Activated naive CD4-positive, alpha-beta T cell treated with anti-CD3 and anti-CD28 coated beads, Interleukin-2, amount 50 U/mL, for 16 hours (primary cell): ENCODE data around the gene SLC22A2.

Experiments
- DNase-seq: peaks from one replicate; pipeline ENCODE4 v3.0.0-alpha.2; 2020

The SLC22A2 gene

DNA sequence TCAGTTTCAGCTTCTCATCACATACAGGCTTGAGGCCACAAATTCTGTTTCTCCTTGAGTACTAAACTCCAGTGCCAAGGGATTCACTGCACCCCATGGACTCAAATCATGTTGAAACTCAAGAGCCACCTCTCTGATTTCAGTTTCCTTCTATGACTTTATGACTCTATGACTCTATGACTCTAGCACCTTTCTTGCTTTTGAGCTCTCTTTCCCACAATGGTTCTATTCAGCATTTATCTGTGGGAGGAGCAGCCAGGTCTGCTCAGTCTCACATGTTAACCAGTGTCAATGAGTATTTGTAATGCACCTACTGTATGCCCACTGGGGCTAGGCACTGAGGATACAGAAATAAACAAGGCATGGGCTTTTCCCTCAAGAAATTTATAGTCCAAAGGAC, 14.6 kb upstream of the SLC22A2 start:
- DNase-seq: no peak

DNA sequence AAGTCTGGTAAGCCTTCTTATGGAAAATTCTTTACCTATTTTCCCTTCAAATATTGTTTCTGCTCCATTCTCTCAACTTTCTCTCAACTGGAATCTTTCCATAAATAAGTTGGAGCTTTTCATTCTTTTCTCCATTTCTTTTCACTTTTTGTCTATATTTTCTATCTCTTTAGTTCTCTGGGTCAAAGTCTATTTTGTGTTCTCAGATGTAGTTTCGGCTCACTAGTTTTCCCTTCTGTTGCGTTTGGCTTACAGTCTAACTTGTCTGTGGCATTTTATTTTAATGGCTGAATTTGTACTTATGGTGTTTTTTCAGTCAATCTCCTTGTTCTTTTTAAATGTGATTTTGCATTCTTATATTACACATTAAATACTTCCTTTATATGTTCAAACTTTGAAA, 14.1 kb upstream of the SLC22A2 start:
- DNase-seq: no peak

DNA sequence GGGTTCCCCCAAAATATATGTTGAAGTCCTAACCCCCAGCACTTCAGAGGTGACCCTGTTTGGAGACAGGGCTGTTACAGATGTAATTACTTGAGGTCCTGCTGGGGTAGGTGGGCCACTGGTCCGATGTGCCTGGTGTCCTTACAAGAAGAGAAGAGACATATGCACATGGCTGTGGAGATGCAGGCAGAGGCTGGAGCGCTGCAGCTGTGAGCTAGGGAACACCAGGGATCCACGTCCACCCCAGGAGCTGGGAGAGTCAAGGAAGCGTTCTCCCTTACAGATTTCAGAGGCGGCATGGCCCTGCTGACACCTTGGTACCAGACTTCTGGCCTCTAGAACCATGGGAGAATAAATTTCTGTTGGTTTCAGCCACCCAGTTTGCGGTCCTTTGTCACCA, 11.7 kb upstream of the SLC22A2 start:
- no peak for DNase-seq

DNA sequence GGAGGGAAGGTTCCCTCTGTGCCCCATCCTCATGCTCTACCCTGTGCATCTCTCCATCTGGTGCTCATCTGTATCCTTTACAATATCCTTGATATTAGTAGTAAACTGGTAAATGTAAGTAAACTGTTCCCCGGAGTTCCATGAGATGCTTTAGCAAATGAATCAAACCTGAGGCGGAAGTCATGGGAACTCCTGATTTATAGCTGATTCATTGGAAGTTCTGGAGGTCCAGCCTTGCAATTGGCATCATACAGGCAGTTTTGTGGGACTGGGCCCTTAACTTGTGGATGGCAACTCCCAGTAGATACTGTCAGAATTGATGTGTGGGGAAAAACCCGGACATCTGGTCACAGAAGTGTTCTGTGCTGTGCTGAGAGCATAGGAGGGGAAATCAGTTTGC, 11.2 kb upstream of the SLC22A2 start:
- no peak for DNase-seq

DNA sequence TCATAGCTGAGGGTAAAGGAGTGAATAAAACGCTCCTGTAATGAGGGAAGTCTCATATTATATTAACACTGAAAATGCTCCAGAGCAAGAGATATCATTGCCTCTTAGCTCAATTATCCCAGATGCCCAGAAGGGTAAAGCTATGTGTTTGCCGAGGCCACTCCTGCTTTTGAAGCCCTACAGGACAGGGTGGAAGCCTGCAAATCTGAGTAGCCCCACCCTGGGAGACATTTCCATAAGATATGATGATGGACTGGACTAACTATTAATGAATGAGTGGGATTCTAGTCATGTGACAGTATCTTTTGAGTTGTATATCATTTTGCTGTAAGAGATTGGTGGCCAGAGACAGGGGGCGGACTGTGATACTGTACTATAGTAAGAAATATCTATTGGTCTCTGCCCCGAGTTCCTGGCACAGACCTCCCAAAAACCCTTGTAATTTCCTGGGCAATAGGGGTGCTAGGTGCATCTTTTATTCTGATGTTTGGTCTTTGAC, 10.5 kb upstream of the SLC22A2 start:
- DNase-seq: no peak

DNA sequence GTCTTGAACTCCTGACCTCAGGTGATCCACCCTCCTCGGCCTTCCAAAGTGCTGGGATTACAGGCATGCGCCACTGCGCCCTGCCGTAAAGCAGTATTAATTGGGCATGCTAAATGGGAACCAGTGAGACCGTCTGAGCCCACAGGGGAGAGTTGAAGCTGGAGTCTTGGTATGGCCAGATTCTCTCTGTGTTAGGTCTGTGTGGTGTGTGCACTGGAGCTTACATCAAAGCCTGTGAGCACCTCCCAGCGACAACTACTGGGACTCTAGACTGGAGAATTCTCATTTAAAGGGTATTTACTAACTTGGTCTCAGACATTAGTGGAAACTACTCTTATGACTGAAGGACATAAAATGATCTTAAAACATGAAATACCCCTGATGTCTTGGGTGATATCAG, 8.5 kb upstream of the SLC22A2 start:
- DNase-seq: no peak

DNA sequence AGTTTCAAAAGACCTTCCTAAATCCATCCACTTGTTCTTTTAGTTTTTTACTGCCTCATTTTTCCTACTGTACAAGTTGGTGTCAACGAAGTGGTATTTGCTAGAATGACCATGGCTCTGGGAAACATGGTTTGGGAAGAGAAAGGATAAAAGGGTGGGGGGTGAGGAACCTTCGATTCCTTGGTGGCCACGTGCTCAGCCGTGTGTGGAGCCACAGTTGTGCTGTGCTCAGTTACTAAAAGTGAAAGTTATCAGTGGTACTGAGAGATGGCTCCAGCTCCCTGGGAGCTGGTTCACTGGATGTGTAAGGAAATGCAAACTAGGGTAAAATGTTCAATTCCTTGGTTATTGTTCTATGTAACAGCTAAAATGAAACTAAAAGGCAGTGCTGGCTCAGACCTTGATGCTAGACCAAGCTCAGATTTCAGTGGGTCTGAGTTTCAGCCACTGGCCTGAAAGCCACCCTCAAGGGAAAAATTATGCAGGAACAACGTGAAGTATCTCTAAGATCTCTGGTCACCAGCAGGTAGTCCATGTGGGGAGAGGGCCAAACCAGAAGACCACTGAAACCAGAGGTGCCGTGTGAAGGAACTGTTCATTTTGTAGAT, 7.4 kb upstream of the SLC22A2 start:
- no peak for DNase-seq

DNA sequence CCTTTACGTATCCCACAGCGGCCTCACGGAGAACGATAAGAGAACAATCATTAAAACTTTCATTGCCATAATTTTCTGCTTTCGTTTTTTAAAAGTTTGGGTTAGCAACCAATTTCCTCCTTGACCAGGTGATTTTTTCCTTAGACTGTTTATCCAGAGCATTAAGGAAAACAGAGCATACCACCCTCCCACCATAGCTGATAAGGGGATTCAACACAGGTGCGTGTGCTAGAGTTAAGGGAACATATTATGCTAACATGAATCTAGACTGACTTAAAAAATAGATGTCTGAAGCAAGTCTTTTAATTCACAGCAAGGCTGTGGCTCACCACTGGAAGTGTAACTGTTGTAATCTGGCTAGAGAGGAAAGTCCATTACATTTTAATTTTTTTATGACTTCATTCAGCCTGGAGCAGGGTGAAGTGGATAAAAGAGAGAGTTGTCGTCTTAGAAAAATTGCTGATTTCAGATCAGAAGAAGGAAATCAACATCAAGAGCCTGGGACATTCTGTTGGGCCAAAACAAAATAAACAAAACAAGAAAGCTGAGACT, 5.5 kb upstream of the SLC22A2 start:
- no peak for DNase-seq

DNA sequence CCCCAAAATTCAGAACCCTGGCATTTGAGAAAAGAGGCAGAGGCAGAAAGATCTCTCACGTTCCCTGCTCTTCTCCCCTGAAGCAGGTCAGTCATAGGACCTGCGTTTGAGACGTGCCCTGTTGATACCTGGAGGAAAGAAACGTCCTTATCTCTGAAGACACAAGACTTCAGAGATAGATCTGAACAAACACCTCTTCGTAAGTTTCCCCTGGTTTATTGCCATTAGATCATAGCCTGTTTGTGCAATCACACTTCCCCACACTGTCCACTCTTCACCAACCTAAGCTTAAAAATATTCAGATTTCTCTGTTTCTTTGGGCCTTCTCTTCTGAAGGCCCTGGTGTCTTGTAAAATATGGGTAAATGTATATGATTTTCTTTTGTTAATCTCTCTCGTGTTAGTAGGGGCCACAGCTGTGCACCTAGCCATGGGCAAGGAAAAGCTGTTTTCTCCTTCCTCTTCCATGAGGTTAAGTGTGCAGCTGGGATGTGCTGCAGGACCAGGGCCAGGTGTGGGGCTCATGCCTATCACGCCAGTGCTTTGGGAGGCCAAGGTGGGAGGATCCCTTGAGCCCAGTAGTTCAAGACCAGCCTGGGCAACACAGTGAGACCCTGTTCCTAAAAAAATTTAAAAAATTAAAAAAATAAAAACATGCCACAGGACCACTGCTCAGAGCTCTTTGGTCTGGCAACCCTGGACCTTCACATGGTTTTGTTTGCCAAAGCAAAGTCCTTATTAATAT, 4.7 kb upstream of the SLC22A2 start:
- DNase-seq: no peak

DNA sequence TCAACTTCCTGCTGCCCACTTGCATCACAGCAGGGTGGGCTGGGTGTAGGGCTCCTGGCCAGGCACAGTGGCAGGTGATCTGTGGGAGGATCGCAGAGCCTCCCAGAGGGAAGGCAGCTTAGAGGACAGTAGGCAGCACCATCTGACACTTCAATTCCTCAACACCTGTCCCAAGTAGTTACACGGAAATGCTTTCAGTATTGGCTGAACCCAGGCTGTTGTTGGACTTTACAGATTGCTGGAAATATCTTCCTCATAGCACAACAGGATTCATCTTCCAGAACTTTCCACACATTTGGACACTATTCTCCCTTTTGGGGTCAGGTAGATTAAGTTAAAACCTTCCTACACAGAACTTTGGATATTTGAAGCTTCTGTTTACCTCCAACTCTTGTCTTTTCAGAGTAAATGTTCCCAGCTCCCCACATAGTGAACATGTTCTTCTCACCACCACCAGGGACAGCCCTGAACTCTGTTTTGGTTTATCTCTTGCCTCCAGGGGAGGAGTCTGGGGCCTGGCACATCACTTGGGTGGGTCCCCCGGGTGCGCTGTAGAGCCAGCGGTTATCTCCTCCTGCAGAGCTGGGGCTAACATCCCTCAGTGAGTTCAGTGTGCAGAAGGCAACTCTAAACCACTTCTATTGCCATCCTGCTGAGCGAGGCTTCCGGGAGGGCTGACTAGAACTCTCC, 3.5 kb upstream of the SLC22A2 start:
- no peak for DNase-seq

DNA sequence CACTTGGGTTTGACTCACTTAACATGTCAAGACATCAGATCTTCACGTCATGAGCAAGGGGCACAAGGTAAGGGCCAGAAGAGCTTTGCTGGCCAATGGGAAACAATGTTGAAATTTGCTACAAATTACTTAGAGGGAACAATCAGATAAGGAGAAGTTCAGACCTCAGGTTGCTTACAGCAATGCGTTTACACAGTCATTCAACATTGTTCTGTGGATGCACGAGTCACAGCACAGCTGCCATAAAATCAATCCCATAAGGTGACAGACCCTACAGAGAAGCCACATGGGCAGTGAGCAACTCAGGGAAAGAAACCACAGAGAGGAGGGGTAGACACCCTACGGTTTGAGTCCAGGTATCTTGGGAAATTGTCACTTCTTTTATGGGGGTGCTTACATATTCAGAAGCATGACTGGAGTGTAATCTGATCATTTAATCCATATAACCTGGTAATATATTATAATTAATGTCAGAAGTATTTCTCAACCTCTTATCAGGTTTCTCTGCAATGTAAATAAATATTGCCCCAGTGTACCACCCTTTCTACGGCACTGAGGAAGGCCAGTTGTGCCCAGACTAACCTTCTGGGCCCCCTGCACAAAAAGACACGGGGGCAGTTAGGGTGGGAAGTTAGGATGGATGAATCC, 2.3 kb upstream of the SLC22A2 start:
- DNase-seq: no peak

DNA sequence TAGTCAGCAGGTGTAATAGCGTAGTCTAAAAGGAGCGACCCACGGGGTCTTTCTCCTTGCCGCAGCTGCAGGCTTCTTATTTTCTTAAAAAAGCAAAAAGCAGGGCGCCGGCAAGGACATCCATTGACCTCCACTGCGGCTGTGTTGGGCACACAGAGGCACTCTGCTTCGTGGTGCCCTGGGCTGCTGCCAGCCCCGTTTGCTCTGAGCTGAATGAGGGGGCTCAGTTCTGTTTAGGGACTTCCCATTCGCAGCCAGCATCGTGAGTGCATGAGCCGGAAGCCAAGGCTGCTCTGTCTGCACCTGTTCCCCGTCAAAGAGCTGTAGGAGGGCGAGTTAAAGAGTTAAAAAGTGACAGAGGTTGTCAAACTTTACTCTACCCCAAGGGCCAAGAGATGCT, 1.7 kb upstream of the SLC22A2 start:
- no peak for DNase-seq

DNA sequence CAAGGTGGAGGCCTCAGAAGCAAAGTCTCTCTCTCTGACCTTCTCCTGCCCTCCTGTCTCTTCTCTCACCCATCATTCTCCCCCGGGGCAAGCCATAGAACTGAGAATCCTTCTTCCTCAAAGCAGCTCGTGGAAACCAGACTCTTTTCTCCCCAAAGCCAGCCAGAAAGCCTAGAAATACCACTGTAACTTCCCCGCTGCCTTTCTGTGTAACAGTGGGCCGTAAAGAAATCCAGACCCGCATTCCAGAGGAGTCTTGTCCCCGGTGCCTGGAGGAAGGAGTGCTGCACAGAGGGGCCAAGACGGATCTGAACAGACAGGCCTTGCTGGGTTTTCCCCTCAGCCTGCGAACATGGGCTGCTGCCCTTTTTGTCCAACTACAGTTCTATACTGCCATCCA, 977 bp upstream of the SLC22A2 start:
- DNase-seq: no peak

DNA sequence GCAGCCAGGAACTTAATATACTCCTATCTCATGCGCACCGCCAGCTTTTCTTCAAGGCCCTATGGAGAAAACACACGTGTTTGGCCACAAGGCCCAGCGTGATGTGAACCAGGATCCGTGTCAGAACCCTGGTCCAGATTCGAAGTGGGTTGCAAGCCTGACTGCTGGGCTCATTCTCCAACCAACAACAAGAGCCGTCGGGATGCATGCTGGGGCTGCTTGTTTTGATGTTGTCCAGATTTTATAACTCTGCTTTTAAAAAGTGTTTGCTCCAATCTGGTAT, 463 bp upstream of the SLC22A2 start:
- no peak for DNase-seq

DNA sequence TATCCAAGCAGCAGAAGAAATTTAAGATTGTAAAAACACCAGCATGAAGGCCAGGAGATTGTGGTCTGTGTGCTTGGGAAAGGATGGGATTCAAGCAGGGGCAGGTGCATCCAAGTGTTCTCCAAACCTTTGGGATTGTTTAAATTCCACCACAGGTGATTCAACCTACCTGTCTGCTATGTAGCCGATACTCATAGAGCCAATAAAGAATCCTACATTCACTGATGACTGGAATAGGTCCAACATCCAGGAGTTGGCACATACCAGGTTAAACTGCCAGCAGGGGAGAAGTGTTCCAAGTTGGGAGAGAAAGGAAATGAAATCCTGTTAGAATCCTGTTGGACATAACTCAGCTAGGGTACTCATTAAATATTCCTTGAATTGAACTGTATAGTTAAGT, 2.2 kb downstream of the SLC22A2 start:
- DNase-seq: no peak

DNA sequence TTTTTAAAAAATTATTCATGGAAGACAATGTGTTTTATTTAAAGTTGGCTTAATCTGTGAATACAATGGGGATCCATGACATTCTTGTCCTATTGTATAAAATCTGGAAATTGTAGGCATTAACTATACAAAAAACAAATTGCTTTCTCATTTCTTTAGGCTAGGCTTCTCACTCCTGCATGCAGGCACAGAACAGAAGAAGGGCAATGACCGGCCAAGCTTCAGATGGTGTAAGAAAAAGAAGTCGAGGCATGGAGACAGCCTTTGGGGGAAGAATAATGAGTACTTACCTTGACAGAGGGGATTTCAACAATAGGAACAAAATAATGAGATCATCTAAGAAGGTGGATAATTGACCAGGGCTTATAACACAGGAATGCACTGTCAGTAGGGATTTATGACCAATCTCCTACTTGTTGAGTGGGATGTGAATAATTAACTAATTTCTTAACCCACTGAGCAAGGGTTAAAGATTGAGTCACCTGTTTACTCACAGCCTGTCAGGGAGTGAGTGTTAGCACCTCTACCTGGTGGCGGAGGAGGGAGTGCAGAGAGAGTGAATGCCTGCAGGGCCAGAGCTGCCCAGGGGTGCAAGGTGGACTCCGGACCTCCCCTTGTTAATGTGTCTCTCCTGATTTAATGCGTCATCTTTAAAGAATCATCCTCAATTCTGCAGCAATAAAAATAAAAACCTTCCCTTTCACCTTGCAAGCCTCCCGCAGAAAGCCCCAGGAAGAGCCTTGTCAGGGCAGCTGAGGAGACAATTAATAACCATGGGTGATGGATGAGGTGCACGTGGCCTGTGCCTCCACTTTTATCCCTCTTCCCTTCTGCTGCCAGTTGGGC, 3.9 kb downstream of the SLC22A2 start:
- DNase-seq: no peak

DNA sequence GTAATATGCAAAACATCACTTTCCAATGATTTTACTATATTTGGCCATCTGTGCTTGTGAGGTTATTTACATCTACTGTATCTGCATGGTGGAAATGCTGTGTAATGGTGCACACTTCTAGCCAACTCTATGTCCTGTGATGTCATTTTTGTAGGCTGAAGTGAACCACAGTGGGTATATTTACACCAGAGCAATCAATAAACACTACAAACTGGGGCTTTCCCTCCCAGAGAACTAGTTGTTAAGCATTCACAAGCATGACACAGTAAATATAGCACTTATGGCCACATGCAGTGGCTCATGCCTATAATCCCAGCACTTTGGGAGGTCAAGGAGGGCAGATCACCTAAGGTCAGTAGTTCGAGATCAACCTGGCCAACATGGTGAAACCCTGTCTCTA, 4.9 kb downstream of the SLC22A2 start:
- DNase-seq: no peak

DNA sequence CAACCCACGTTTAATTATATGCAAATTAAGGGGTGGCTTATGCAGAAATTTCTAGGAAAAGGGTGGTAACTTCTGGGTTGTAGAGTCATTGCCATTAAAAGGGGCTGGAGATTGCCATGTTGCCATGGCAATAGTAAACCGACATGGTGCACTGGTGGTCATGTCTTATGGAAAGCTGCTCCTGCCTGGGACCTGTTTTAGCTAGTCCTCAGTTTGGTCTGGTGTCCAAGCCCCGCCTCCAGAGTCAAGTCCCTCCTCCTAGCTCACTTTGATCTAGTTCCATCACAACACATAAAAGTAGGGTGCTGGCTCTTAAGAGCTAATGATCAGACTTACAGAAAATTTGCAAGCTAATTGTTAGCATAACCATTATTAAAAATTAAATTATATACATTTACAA, 5.3 kb downstream of the SLC22A2 start:
- DNase-seq: no peak

DNA sequence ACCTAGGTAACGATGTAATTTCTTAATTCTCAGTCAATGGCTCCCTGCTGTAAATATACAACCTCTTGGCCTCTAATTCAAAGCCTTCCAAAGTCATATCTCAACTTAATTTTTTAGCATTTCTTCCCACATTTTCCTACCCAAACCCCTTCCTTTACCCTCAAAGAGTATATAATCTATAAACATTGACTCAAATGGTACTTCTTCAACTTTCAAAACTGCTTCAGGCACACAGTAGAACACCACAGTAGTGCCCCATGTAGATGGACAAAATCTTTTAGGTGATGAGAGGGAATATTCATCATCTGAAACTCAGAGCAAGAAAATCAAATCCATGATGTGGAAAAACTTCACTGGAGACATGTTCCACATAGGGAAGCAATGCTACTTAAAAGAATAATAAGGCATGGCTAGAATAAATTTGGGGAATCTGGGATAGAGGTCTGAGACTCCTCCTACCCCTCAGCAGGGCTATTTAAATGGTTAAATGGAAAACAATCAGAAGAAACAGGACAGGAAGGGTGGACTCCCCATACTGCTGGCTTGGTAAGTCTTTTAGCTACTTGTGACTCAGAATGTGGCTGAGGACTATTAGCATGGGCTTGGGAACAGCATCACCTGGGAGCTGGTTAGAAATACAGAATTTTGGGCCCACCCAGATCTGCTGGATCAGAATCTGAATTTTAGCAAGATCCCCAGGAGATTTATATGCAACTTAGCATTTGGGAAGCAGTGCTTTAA, 6.4 kb downstream of the SLC22A2 start:
- DNase-seq: no peak

DNA sequence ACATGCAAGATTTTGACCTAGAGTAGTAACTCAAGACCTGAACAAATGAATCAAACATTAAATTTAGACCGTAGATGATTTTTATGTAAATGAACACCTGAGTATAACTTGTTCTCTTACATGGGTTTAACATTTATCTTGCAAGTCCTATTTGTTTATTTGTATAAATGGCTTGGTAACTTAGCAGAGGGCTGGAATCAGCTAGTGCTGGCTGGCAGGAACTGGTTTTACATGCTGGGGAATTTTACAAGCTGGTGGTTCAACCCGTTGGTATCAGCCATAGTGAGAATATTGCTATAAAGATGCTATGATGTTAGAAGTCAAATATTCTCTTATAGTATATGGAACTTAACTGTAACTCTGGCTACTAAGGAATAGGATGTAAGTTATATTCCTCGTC, 8.9 kb downstream of the SLC22A2 start:
- DNase-seq: no peak

DNA sequence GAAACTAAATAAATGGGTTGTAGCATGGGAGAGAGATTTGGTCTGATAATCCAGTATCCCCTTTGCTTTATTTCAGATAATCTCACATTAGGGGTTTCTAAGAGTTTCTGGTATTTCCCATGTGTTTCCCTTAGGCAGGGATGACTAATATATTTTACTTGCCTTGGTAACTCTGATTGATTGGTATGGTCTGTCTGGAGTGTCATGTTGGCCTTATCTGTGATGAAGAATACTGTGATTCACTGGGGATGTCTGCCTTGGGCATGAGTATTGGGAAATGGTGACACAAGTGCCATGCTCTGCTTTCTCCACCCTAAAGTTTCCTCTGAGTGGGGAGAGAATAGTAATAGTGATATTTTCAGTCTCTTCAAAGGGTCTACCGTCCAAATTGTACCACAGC, 10.1 kb downstream of the SLC22A2 start:
- no peak for DNase-seq

DNA sequence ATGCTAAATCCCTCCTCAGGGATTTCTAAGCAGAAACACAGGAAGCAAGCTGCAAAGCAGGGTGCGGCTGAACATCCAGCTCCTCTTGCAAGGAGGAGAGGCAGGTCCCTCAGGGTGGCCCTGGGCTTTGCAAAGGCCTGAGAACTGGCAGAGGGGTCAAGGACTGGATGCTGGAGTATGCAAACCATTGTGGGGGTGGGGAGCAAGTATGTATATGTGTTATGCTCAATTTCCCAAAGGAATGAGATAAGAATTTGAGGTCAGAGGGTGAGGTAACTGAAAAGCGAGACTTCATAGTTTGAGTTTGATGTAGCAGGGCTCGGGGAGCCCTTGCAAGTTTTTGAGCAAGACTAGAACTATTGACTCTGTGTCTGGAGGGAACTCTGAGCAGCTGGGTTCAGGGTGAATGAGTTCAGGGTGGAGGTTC, 11.2 kb downstream of the SLC22A2 start:
- no peak for DNase-seq
